Measurements from ENCODE around the gene SLC22A4. TPM values are rescaled to one million over a fixed set of nuclear protein-coding genes. Genes with fewer than 3 reads are reported as not detected.

Gene SLC22A4
- 0.75 and 1.6 TPM in 2 replicates for total RNA-seq

- peak within 1 kb of the TSS; percentile 78 for H3K4me3 ChIP-seq (ENCODE audit: low read depth, low read length)
- no peak for DNase-seq (ENCODE audit: low read depth)
- TF ChIP-seq, protein P1, sequence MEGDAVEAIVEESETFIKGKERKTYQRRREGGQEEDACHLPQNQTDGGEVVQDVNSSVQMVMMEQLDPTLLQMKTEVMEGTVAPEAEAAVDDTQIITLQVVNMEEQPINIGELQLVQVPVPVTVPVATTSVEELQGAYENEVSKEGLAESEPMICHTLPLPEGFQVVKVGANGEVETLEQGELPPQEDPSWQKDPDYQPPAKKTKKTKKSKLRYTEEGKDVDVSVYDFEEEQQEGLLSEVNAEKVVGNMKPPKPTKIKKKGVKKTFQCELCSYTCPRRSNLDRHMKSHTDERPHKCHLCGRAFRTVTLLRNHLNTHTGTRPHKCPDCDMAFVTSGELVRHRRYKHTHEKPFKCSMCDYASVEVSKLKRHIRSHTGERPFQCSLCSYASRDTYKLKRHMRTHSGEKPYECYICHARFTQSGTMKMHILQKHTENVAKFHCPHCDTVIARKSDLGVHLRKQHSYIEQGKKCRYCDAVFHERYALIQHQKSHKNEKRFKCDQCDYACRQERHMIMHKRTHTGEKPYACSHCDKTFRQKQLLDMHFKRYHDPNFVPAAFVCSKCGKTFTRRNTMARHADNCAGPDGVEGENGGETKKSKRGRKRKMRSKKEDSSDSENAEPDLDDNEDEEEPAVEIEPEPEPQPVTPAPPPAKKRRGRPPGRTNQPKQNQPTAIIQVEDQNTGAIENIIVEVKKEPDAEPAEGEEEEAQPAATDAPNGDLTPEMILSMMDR (conservative IDR thresholded peaks at IDR 0.05; ENCODE audit: low read depth, low read length) = no peak
Measured at GRCh38 chr5:132293992-132294727, at the start of gene SLC22A4. TSS of gene SLC22A4 (plus strand) at chr5:132294394. CDS start at chr5:132294617, 223 bp downstream.

DNA sequence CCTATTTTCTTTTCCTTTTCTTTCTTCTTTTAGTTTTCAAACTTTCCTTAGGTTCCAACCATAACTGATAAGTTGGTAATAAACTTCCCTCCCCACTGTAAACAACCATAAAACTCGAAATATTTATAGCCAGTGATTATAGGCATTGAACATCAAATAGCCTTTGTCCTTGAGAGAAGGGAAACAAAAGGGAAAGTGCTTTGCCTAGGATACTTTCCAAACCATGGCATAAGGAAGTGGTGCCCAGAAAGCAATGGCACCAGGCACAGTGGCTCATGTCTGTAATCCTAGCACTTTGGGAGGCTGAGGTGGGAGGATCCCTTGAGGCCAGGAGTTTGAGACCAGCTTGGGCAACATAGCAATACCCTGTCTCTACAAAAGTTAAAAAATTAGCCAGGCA, 48.6 kb upstream of the SLC22A4 start:
- H3K4me3 ChIP-seq (ENCODE audit: low read depth, low read length) = no peak overlapping the region
- no peak for DNase-seq (ENCODE audit: low read depth)
- TF ChIP-seq, protein P1 (conservative IDR thresholded peaks at IDR 0.05; ENCODE audit: low read depth, low read length) = no peak

DNA sequence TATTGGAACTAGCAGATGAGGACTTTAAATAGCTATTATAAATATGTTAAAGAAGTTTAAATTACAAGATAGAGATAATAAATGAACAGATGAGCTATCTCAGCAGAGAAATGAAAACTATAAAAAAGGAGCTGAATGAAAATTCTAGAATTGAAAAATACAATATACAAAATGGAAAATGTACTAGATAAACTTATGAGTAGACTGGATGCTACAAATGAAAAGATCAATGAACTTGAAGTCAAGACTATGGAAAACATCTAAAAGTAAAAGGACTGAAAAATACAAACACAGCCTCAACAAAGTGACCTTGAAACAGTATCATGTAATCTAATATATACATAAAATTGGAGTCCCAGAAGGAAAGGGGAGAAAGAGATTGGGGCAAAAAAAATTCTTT, 47.4 kb upstream of the SLC22A4 start:
- TF ChIP-seq, protein P1 (conservative IDR thresholded peaks at IDR 0.05; ENCODE audit: low read depth, low read length) = no peak
- H3K4me3 ChIP-seq (ENCODE audit: low read depth, low read length) = no peak overlapping the region
- no peak for DNase-seq (ENCODE audit: low read depth)

DNA sequence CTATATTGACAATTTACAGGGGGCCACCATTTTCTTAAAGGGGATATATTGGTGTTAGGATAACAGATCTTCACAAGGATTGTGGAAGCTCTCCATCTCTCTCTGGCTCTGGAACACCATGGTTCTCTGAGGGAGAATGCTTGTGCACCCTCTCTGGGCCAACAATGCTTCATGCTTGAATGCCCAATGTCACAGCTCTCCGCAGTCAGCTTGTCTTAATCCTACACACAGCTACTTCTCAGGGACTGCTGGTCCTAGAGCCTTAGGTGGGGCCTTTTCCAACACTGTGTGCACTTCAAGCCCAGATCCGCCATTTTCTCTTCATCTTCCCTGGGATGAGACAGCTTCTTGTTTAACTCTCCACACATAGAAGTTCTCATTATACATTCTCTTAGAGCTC, 43.6 kb upstream of the SLC22A4 start:
- TF ChIP-seq, protein P1 (conservative IDR thresholded peaks at IDR 0.05; ENCODE audit: low read depth, low read length) = no peak
- no peak for DNase-seq (ENCODE audit: low read depth)
- no peak overlapping the region for H3K4me3 ChIP-seq (ENCODE audit: low read depth, low read length)

DNA sequence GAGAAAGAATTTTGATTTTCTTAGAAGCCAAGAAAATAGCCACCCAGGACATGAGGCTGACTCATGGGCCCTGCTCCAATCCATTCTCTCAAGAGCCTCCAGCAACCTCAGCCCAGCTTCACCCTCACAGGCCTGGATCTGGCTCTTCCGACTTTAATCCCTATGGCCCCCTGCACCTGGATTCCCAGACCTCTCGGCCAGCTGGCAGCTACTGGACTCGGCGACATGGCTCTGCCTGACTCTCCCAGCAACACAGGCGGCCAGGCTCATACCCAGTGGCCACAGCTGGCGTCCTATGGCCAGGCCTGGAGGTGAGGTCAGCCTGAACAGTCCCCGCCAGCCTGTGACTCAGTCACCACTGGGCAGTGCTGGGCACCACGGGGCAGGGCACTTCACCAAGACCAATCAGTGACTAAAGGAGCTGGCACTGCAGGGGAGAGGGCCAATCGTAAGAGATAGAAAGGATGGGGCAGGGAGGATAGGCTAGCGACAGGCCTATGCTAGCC, 42.9 kb upstream of the SLC22A4 start:
- TF ChIP-seq, protein P1 (conservative IDR thresholded peaks at IDR 0.05; ENCODE audit: low read depth, low read length) = no peak
- no peak for DNase-seq (ENCODE audit: low read depth)
- H3K4me3 ChIP-seq (ENCODE audit: low read depth, low read length) = no peak overlapping the region

GRCh38 chr5:132253008-132253441, 41.2 kb upstream of the SLC22A4 start:
- TF ChIP-seq, protein P1 (conservative IDR thresholded peaks at IDR 0.05; ENCODE audit: low read depth, low read length) = no peak
- H3K4me3 ChIP-seq (ENCODE audit: low read depth, low read length) = no peak overlapping the region
- DNase-seq (ENCODE audit: low read depth) = no peak
